Ecto neural progenitor cell (in vitro differentiated cells): ENCODE measurements around the gene IFT27.

Source experiments
- DNase-seq: peaks from one replicate; pipeline ENCODE4 v3.0.0-alpha.2; 2018; ENCODE audit warnings: low spot score

The IFT27 gene

GRCh38 chr22:36796552-36797175 is 20.7 kb upstream of the IFT27 start:
- DNase-seq, result peak; percentile 43

- DNase-seq, result no peak
Measured at GRCh38 chr22:36795633-36796032, 19.7 kb upstream of the IFT27 start.

GRCh38 chr22:36790648-36791047 is 14.7 kb upstream of the IFT27 start:
- DNase-seq, result no peak

GRCh38 chr22:36787204-36787988 is 11.5 kb upstream of the IFT27 start:
- no peak for DNase-seq

- DNase-seq, result no peak
Measured at GRCh38 chr22:36783743-36784142, 7.8 kb upstream of the IFT27 start.

- DNase-seq, result peak; percentile 89
Measured at GRCh38 chr22:36781656-36782627, 6.0 kb upstream of the IFT27 start.

GRCh38 chr22:36778020-36778419 is 2.1 kb upstream of the IFT27 start:
- DNase-seq, result no peak

GRCh38 chr22:36776722-36777121 is 803 bp upstream of the IFT27 start:
- no peak for DNase-seq

GRCh38 chr22:36775586-36775963 is 344 bp downstream of the IFT27 start:
- DNase-seq, result no peak

GRCh38 chr22:36773935-36774334 is 2.0 kb downstream of the IFT27 start:
- no peak for DNase-seq

- DNase-seq, result no peak
Measured at GRCh38 chr22:36772451-36772850, 3.5 kb downstream of the IFT27 start.

GRCh38 chr22:36771356-36772063 is 4.4 kb downstream of the IFT27 start:
- DNase-seq, result no peak

- DNase-seq, result no peak
Measured at GRCh38 chr22:36770513-36771231, 5.2 kb downstream of the IFT27 start.

GRCh38 chr22:36769541-36770512 is 6.1 kb downstream of the IFT27 start:
- DNase-seq, result no peak

GRCh38 chr22:36768616-36769015 is 7.3 kb downstream of the IFT27 start:
- no peak for DNase-seq

GRCh38 chr22:36768141-36768540 is 7.8 kb downstream of the IFT27 start:
- no peak for DNase-seq

- DNase-seq, result no peak
Measured at GRCh38 chr22:36767035-36767775, 8.7 kb downstream of the IFT27 start.

- DNase-seq, result no peak
Measured at GRCh38 chr22:36765943-36766450, 9.9 kb downstream of the IFT27 start.
